GM21576 (cell line): ENCODE data around the gene FAM241A.
A peak's percentile ranks its signal among the peaks of the same experiment; 100 is the strongest.
"Not testable (repeated sequence)": the region's sequence is repeated elsewhere in the genome, so short reads cannot be mapped to it uniquely, and the experiment has no call there.

Experiments
- ATAC-seq: cut with Tn5 transposase; IDR thresholded peaks from one replicate; pipeline ENCODE4 v1.9.1; 2021; ENCODE audit warnings: mild to moderate bottlenecking, moderate library complexity; ENCODE audit not compliant: unreplicated experiment

FAM241A gene

GRCh38 chr4:112145326-112145789 lies at the start of gene FAM241A:
Gene FAM241A, plus strand, starts transcription at chr4:112145454. Its CDS starts 127 bp downstream, at chr4:112145581.
- peak; percentile 86 for ATAC-seq

- no peak for ATAC-seq
Observed at GRCh38 chr4:112098841-112099530, 46.3 kb upstream of the FAM241A start.

DNA sequence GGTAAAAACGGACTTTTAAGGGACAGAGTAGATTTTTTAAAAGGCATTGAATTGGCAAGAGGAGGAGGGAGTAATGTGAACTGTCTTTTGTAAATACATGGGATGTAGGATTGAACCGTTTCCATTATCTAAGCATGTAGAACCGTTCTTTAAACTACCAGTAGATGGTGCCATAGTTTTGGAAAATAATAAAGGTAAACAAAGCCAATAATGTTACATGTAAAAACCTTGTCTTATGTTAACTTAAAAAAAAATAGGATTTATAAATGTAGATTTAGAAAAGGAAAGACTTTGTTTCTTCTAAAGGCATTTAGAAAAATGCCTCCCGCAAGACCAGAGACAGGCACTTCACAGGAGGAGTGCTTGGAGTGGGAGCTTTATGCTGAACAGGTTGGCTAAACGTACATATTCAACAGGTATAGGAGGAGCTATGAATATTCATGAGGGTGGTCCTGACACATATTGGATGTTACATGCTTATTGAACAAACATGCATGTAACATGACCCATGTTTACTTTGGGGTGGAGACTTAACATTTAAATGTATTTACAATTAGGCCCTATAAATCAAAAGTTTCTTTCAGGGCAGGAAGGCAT lies 45.5 kb upstream of the FAM241A start:
- ATAC-seq: no peak

DNA sequence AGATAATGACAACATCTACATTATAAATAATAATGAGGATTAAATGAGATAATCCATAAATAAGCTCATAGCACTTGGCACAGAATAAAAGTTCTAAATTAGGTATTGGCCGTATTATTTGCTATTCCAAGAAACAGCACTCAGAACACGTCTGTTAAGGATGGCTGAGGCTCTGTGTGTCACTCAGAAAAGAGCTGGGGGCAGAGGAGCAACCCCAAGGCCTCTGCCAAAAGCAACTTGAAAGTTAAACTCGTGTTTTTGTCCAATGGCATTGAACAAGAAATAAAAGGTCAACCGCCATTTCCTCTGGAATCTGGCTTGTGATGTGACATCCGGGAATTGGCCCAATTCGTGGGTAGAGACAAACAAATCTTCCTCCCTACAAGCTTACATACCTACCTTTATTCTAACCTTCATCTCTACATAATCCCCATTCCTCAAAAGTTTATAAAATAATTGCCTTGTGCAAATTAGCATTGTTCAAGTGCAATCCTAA lies 42.3 kb upstream of the FAM241A start:
- no peak for ATAC-seq

DNA sequence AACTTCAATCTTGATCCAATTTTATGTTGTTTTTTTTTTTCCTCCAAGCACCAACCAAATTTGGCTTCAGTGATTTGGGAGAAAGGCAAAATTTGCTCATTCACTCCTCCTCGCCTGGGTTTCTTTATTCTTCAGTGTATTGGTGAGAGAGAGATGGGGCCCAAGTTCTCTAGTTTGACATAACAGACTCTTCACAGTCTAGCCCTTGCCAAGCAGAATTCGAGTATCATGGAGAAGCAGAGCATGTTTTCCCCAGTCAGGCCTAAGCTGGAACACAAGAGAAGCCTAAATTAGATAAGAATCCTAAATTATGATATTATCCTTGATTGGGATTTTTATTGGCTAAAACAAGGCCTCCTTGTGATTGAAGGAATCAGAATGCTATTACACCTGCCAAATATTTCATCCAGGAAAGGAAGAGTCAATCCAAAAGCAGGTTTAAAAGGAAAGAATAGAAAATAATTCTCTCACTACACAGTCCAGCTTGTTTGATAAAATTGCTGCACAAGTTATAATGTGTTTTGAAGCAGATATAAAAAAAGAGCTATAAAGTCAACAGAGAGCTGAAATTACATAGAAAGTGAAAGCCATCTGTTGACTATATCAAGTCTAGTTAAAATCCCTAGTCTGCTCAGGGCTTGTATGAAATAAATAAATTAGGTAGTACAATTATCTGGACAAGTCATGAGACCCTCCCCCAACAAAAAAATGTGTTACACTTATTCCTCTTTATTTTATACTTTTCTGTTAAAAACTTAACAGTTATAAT lies 39.9 kb upstream of the FAM241A start:
- ATAC-seq: no peak

DNA sequence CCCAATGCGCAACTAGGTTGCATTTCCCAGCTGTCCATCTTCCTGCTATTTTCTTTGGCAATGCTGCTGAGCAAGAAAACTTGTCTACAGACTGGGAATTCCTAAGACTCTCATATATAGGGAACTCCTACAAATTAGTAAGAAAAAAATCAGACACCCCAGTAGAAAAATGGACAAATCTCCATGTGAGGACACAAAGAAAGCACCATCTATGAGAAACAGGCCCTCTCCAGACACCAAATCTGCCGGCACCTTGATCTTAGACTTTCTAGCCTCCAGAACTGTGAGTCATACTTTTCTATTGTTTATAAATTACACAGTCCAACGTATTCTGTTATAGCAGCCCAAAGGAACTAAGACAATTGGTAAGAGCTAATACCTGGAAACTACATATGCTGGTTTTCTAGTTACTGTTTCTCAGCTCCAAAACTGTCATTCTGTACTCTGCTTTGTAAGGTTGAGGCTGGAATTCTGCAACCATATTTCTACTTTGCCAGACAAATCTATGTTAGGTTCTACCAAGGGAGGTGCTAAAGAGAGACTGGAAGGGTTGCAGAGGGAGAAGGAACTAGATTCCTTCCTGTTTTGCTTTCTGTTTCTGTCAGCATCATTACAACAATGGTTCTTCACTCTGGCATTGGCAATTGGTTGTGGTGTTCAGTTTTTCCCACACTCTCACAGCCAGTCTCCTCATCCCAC lies 35.7 kb upstream of the FAM241A start:
- ATAC-seq: peak; percentile 62

GRCh38 chr4:112110059-112110425 lies 35.2 kb upstream of the FAM241A start:
- ATAC-seq: no peak

- no peak for ATAC-seq
Observed at GRCh38 chr4:112111306-112111705, 33.9 kb upstream of the FAM241A start.

GRCh38 chr4:112112095-112112494 lies 33.2 kb upstream of the FAM241A start:
- ATAC-seq: not testable (repeated sequence)

DNA sequence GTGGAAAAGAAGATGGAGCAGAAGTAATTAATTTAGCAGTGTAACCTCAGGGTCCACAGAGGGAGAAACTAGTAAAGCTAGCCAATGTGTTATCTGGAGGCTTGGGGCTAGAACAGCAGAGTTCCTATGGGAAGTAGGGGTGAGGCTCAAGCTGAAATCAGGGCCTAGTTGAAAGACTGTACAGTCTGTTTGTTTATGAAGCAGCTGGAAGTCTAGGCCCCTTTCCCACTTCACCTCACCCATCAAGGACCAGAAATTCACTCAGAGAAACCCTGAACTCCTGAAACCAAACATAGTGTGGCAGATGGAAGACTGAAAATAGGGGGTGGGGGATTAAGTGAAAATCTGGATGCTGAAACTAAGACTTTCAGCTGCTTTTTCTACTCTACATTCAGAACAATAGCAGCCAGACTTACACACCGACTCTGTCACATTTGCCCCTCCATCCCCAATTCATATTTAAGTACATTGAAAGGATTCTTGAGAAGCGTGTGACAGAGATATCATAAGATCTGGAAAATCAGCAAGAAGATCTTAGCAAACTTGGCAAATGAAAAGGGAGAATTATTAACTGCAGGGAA lies 32.6 kb upstream of the FAM241A start:
- ATAC-seq: no peak

DNA sequence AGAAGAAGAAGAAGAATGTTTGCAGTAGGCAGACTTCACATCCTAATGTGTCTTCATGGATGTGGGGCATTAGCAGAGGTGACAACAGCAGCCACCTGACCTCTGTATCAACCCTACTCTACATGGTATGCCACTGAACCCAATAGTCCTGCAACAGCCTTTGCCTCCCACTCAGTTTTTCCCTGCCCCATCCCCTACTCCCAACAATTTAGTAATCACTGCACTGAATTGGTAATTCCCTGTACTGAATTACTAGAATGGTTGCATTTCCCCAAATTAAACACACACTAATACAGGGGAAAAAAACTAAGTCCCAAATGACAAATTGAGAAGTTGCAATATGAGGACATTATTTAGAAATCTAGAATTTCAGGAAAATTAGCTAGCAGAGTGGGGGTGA lies 31.4 kb upstream of the FAM241A start:
- ATAC-seq: no peak

DNA sequence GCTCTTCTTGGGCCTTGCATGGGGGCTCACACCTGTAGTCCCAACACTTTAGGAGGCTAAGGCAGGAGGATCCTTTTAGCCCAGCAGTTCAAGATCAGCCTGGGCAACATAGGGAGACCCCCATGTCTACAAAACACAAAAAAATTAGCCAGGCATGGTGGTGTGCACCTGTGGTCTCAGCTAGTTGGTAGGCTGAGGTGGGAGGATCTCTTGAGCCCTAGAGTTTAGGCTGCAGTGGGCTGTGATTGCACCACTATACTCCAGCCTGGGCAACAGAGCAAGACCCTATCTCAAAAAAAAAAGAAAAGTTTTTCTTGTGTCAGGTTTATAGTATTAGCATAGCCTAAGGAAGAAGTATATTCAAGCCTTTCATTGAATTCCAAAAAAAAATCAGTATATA lies 30.8 kb upstream of the FAM241A start:
- ATAC-seq: no peak

- ATAC-seq: no peak
Observed at GRCh38 chr4:112118742-112119352, 26.4 kb upstream of the FAM241A start.

DNA sequence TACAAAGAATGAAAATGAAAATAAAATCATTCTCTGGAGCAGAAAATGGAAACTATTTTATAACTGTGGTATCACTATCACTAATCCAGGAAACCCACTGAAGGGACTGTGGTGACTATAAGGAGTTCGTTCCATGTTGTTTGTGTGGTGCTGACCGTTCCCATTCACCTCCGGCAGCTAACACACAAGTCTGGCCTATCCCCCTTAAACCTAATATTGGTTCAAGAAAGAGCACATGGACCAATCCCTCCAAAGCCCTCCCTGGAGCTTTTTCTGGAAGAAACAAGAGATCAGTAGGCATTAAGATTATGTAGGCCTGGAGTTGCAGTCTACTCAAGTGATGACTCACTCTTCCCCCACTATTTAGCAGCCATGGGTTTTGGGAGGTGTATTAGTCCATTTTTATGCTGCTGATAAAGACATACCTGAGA lies 25.9 kb upstream of the FAM241A start:
- peak; percentile 74 for ATAC-seq

GRCh38 chr4:112120021-112120420 lies 25.2 kb upstream of the FAM241A start:
- no peak for ATAC-seq

- ATAC-seq: no peak
Observed at GRCh38 chr4:112125416-112125815, 19.8 kb upstream of the FAM241A start.

GRCh38 chr4:112127048-112127637 lies 18.1 kb upstream of the FAM241A start:
- no peak for ATAC-seq

DNA sequence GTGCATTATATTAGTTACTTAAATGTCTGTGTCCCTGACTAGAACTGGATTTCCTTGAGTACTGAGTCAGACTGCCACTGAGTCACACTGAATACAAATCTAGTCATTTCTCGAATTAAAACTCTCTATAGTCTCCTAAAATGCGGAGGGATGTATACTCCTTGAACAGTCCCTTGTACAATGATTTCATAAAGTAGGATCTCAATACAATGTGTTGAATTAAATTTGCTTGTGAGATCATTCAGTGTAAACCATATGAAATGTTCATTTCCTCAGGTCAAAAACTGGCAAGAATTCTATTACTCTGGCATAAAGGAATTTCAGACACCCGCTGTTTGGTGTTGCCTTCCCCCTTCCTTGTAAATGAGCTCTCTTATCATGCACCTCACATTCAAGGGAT lies 17.5 kb upstream of the FAM241A start:
- no peak for ATAC-seq

DNA sequence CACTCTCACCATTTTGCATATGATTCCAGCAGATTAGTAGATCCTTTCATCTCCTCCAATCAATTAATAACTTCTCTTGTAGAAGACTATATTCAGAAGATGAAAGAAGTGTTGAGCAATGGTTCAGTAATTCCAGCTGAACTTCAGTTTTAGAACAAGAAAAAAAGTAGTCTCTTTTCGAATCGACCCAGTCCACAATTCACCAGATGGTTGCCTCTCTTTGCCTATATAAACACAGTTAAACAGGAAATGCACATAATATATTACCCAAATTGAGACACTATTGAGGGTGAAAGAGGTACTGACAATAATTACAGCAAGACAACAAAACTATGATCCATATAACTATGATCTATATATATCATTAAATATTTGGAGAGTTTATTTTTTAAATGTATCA lies 16.8 kb upstream of the FAM241A start:
- peak; percentile 66 for ATAC-seq

DNA sequence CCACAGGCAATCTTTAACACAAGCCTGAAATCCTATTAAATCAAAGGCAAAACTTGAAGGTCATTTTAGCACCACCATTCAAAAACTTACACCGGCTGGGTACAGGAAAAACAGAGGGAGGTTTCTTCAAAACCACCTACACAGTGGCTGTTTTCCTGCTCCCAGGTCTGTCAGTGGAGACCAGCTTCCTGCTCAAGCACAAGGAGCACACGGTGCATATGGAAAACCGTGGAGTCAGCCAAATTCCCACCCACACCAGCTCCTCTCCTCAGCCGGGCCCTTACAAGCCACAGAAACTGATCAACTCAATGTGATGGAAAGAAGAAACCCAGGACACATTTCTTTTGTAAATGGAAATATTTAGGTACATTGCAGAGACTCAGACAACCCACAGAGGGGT lies 14.3 kb upstream of the FAM241A start:
- ATAC-seq: no peak
